Prostate gland (tissue), 2 donors: ENCODE measurements around the gene ARID3C. TPM values are rescaled to one million over a fixed set of nuclear protein-coding genes. Genes with fewer than 3 reads are reported as not detected.

Experiments
- DNase-seq: peaks from one replicate; pipeline ENCODE4 v3.0.0-alpha.2; 2019; ENCODE audit warnings: low spot score
- H3K27ac ChIP-seq, 2 donors: fragments of 200-600 bp; sonication (generic); 2 replicates each; pipeline ENCODE4 v1.5.1; 2017 to 2019
- H3K27me3 ChIP-seq: fragments of 200-600 bp; sonication (generic); replicated peaks from 2 replicates; pipeline ENCODE4 v1.5.1; 2019; ENCODE audit not compliant: insufficient read depth
- H3K36me3 ChIP-seq, 2 donors: fragments of 200-600 bp; sonication (generic); 1 replicate in 1 of 2; 2 replicates in 1 of 2; pipeline versions ENCODE4 v1.5.1 to v1.8.1; 2017 to 2019
- H3K4me1 ChIP-seq: fragments of 200-600 bp; sonication (generic); replicated peaks from 2 replicates; pipeline ENCODE4 v1.5.1; 2019
- H3K4me3 ChIP-seq, 2 donors: fragments of 200-600 bp; sonication (generic); 2 replicates each; pipeline ENCODE4 v1.5.1; 2017 to 2019
- H3K9me3 ChIP-seq: fragments of 200-600 bp; sonication (generic); 2 replicates; pipeline ENCODE4 v1.5.1; 2017
- CTCF ChIP-seq, 4 experiments: fragments of 200-600 bp in 2 of 4; fragments of 450-650 bp in 2 of 4; sonication (generic) in 2 of 4; IDR thresholded peaks; 1 replicate in 3 of 4; 2 replicates in 1 of 4; pipeline ENCODE4 v1.5.1; 2016 to 2019; ENCODE audit warnings: antibody characterized with exemption in 4 of 4, mild to moderate bottlenecking in 2 of 4, moderate library complexity in 2 of 4
- POLR2A ChIP-seq: fragments of 450-650 bp; IDR thresholded peaks from one replicate; pipeline ENCODE4 v1.6.1; 2016; ENCODE audit warnings: antibody characterized with exemption, mild to moderate bottlenecking
- POLR2AphosphoS5 ChIP-seq: sonication (generic); formaldehyde crosslinking; IDR thresholded peaks from one replicate; pipeline ENCODE4 v1.6.1; 2017; ENCODE audit warnings: antibody characterized with exemption
- WGBS: methylation state at CpG from one replicate; pipeline ENCODE4 v1.1.5; 2018; 5-methylcytosine and 5-hydroxymethylcytosine counted together
- intact Hi-C: fragments of 100-400 bp; cut with DNase I; formaldehyde crosslinking; loops from one replicate; pipeline ENCODE4 v1.14.2; 2022
- total RNA-seq, 2 donors: library from RNA; depleted of rRNA; stranded (reverse); fragments of >200 nt; gene quantifications; one replicate each; pipeline ENCODE4 v1.1.0, GENCODE V29; 2016

The ARID3C gene
- total RNA-seq, 2 donors from 2014 or later: 1.1 TPM; not detected in 1

- H3K4me3 ChIP-seq: no peak overlapping the region
- no peaks in the 10 kb centered on the region for H3K9me3 ChIP-seq
- intact Hi-C loops: no loop called here
- H3K27ac ChIP-seq: no peak overlapping the region
- TF ChIP-seq POLR2AphosphoS5 (no peak), CTCF (IDR thresholded peaks at IDR 0.05) (no peak), POLR2A (no peak)
- no peaks in the 10 kb centered on the region for H3K27me3 ChIP-seq
- H3K4me1 ChIP-seq: peaks cover 4% of the 10 kb centered on the region
- WGBS: 90% methylated on average over 3 of the region's 3 CpGs
- no peak for DNase-seq
- no peaks in the 10 kb centered on the region for H3K36me3 ChIP-seq
Measured at GRCh38 chr9:34606905-34607304, 22.0 kb downstream of the ARID3C start.

- no peak for TF ChIP-seq POLR2AphosphoS5
- no peak for TF ChIP-seq POLR2A
- TF ChIP-seq CTCF (IDR thresholded peaks at IDR 0.05): no peak
- Histone ChIP-seq H3K9me3 (no peaks in the 10 kb centered on the region), H3K27me3 (no peaks in the 10 kb centered on the region), H3K4me3 (no peak overlapping the region), H3K36me3 (no peaks in the 10 kb centered on the region), H3K4me1 (peaks cover 3% of the 10 kb centered on the region), H3K27ac (no peak overlapping the region)
- intact Hi-C loops: no loop called here
- no peak for DNase-seq
Measured at GRCh38 chr9:34606190-34606589, 22.7 kb downstream of the ARID3C start.

- Histone ChIP-seq H3K36me3 (no peaks in the 10 kb centered on the region), H3K4me1 (no peaks in the 10 kb centered on the region), H3K9me3 (no peaks in the 10 kb centered on the region), H3K4me3 (no peak overlapping the region), H3K27me3 (no peaks in the 10 kb centered on the region), H3K27ac (no peak overlapping the region)
- peak; percentile 83 for DNase-seq
- intact Hi-C loops: loop anchor here (5.0 kb wide), 1 partner anchor 271 kb away; no protein-coding TSS in a partner anchor
- 62% methylated on average over 4 of the region's 4 CpGs for WGBS
- TF ChIP-seq POLR2A: no peak
- TF ChIP-seq CTCF (IDR thresholded peaks at IDR 0.05): peak; percentile 73 to 93 (median 89)
- peak; percentile 48 for TF ChIP-seq POLR2AphosphoS5
Measured at GRCh38 chr9:34603610-34604231, 25.1 kb downstream of the ARID3C start.

GRCh38 chr9:34601937-34602573 is 26.8 kb downstream of the ARID3C start:
- intact Hi-C loops: loop anchor here (5.0 kb wide), 1 partner anchor 270 kb away; no protein-coding TSS in a partner anchor
- TF ChIP-seq CTCF (IDR thresholded peaks at IDR 0.05): no peak
- no peak for TF ChIP-seq POLR2A
- no peak for TF ChIP-seq POLR2AphosphoS5
- WGBS: 81% methylated on average over 6 of the region's 6 CpGs
- Histone ChIP-seq H3K9me3 (no peaks in the 10 kb centered on the region), H3K27me3 (no peaks in the 10 kb centered on the region), H3K4me1 (no peaks in the 10 kb centered on the region), H3K4me3 (no peak overlapping the region), H3K36me3 (no peaks in the 10 kb centered on the region), H3K27ac (no peak overlapping the region)
- DNase-seq: no peak

GRCh38 chr9:34600908-34601307 is 28.0 kb downstream of the ARID3C start:
- H3K4me3 ChIP-seq: no peak overlapping the region
- 15% methylated on average over 1 of the region's 1 CpG for WGBS
- no peaks in the 10 kb centered on the region for H3K4me1 ChIP-seq
- H3K27ac ChIP-seq: peak overlapping the region in 1 of 2 donors; percentile 20
- TF ChIP-seq POLR2A (no peak), POLR2AphosphoS5 (peak; percentile 16)
- H3K36me3 ChIP-seq: no peaks in the 10 kb centered on the region
- intact Hi-C loops: loop anchor here (5.0 kb wide), 1 partner anchor 269 kb away; no protein-coding TSS in a partner anchor
- peak; percentile 33 for DNase-seq
- H3K27me3 ChIP-seq: no peaks in the 10 kb centered on the region
- no peaks in the 10 kb centered on the region for H3K9me3 ChIP-seq
